Stimulated activated CD4-positive, alpha-beta T cell treated with anti-CD3 and anti-CD28 coated beads, Interleukin-12 subunit alpha, Interleukin-12 subunit beta, amount 100 ng/mL, for 48 hours (primary cell): ENCODE measurements around the gene TCP1.
"Not testable (repeated sequence)": the region's sequence is repeated elsewhere in the genome, so short reads cannot be mapped to it uniquely, and the experiment has no call there.

ENCODE experiments used
- DNase-seq, 3 donors: peaks; one replicate each; pipeline ENCODE4 v3.0.0-alpha.2; 2020; ENCODE audit warnings: low read depth in 2 of 3, low spot score in 1 of 3

The TCP1 gene

GRCh38 chr6:159745081-159745480 is 44.3 kb downstream of the TCP1 start:
- no peak for DNase-seq

GRCh38 chr6:159742165-159742564 is 47.2 kb downstream of the TCP1 start:
- no peak for DNase-seq

GRCh38 chr6:159739341-159739740 is 50.1 kb downstream of the TCP1 start:
- no peak for DNase-seq

- DNase-seq = no peak
These were observed 52.5 kb downstream of the TCP1 start for GRCh38 chr6:159736908-159737307.

GRCh38 chr6:159733395-159733794 is 56.0 kb downstream of the TCP1 start:
- not testable (repeated sequence) for DNase-seq

- not testable (repeated sequence) for DNase-seq
These were observed 56.9 kb downstream of the TCP1 start for GRCh38 chr6:159732550-159732949.

- no peak for DNase-seq
These were observed 59.1 kb downstream of the TCP1 start for GRCh38 chr6:159730332-159730676.

GRCh38 chr6:159729598-159730331 is 59.6 kb downstream of the TCP1 start:
- DNase-seq = no peak

- DNase-seq = no peak
These were observed 60.9 kb downstream of the TCP1 start for GRCh38 chr6:159728531-159728964.
